COLO829 (cell line): Measurements from ENCODE around the gene RIOK1.

Experiments
- DNase-seq: peaks from one replicate; pipeline ENCODE4 v3.0.0; 2012; ENCODE audit warnings: low spot score

RIOK1 gene

GRCh38 chr6:7409740-7410139 lies 20.1 kb downstream of the RIOK1 start:
- DNase-seq: no peak

- DNase-seq: no peak
Observed at GRCh38 chr6:7410851-7411250, 21.2 kb downstream of the RIOK1 start.

GRCh38 chr6:7411328-7411727 lies 21.7 kb downstream of the RIOK1 start:
- DNase-seq: no peak

- no peak for DNase-seq
Observed at GRCh38 chr6:7413151-7413823, 23.7 kb downstream of the RIOK1 start.

- DNase-seq: no peak
Observed at GRCh38 chr6:7414811-7415210, 25.2 kb downstream of the RIOK1 start.

GRCh38 chr6:7417684-7418083 lies 28.1 kb downstream of the RIOK1 start:
- no peak for DNase-seq

- DNase-seq: no peak
Observed at GRCh38 chr6:7418238-7418905, 28.8 kb downstream of the RIOK1 start.

GRCh38 chr6:7419065-7419464 lies 29.5 kb downstream of the RIOK1 start:
- no peak for DNase-seq

- no peak for DNase-seq
Observed at GRCh38 chr6:7421066-7421465, 31.5 kb downstream of the RIOK1 start.

GRCh38 chr6:7424058-7424457 lies 34.5 kb downstream of the RIOK1 start:
- no peak for DNase-seq

GRCh38 chr6:7424967-7425807 lies 35.6 kb downstream of the RIOK1 start:
- peak; percentile 63 for DNase-seq

- no peak for DNase-seq
Observed at GRCh38 chr6:7425808-7426190, 36.2 kb downstream of the RIOK1 start.

- no peak for DNase-seq
Observed at GRCh38 chr6:7426447-7427169, 37.0 kb downstream of the RIOK1 start.

- DNase-seq: no peak
Observed at GRCh38 chr6:7431313-7431673, 41.7 kb downstream of the RIOK1 start.

GRCh38 chr6:7431674-7432390 lies 42.2 kb downstream of the RIOK1 start:
- DNase-seq: no peak

- DNase-seq: no peak
Observed at GRCh38 chr6:7432391-7433120, 42.9 kb downstream of the RIOK1 start.

- no peak for DNase-seq
Observed at GRCh38 chr6:7433121-7433617, 43.6 kb downstream of the RIOK1 start.

- no peak for DNase-seq
Observed at GRCh38 chr6:7434672-7435071, 45.1 kb downstream of the RIOK1 start.

GRCh38 chr6:7438011-7438410 lies 48.4 kb downstream of the RIOK1 start:
- no peak for DNase-seq

GRCh38 chr6:7439228-7439627 lies 49.6 kb downstream of the RIOK1 start:
- no peak for DNase-seq

- DNase-seq: no peak
Observed at GRCh38 chr6:7440476-7440875, 50.9 kb downstream of the RIOK1 start.
